PC-3 (cell line): Measurements from ENCODE around the gene COPG2. TPM values are rescaled to one million over a fixed set of nuclear protein-coding genes. Genes with fewer than 3 reads are reported as not detected.

ENCODE experiments used
- ATAC-seq: fragments of 200-7000 bp; cut with Tn5 transposase; 2 replicates; pipeline ENCODE4 v1.9.1; 2020; ENCODE audit warnings: mild to moderate bottlenecking, moderate library complexity
- BruUV-seq: library from RNA; stranded (reverse); fragments of 400-500 nt; replicated peaks from 2 replicates; lab custom pipeline; 2021; lab: Mats Ljungman, UMichigan
- CTCF ChIA-PET: fragments of 300-600 bp; sonication (Branson Sonifier 250); formaldehyde crosslinking; loops from one replicate; lab custom pipeline; 2022; ENCODE audit warnings: antibody characterized with exemption; lab: Charles Lee
- POLR2A ChIA-PET: fragments of 300-600 bp; sonication (Branson Sonifier 250); formaldehyde crosslinking; loops from one replicate; lab custom pipeline; 2022; ENCODE audit warnings: antibody characterized with exemption; ENCODE audit not compliant: unreplicated experiment; lab: Charles Lee
- DNase-seq: peaks from one replicate; pipeline ENCODE4 v3.0.0-alpha.2; 2015
- H2AFZ ChIP-seq: fragments of 300-600 bp; sonication (generic); 2 replicates; pipeline ENCODE4 v1.6.0; 2016; ENCODE audit warnings: antibody characterized with exemption, low read length
- H3F3A ChIP-seq: fragments of 300-600 bp; sonication (generic); one replicate; pipeline ENCODE4 v1.6.0; 2017; ENCODE audit warnings: antibody characterized with exemption, low read length, control low read depth, mild to moderate bottlenecking; ENCODE audit not compliant: unreplicated experiment
- H3K27ac ChIP-seq: fragments of 300-600 bp; sonication (generic); 2 replicates; pipeline ENCODE4 v1.5.1; 2016; ENCODE audit warnings: mild to moderate bottlenecking, low read length
- H3K27me3 ChIP-seq: fragments of 300-600 bp; sonication (generic); 2 replicates; pipeline ENCODE4 v1.6.1; 2016; ENCODE audit warnings: low read length, mixed read lengths
- H3K36me3 ChIP-seq: fragments of 300-600 bp; sonication (generic); 2 replicates; pipeline ENCODE4 v1.6.1; 2016; ENCODE audit warnings: low read depth, mixed run types, low read length, mixed read lengths
- H3K4me1 ChIP-seq: fragments of 300-600 bp; sonication (generic); 2 replicates; pipeline ENCODE4 v1.5.1; 2016; ENCODE audit warnings: low read length; ENCODE audit not compliant: insufficient read depth
- H3K4me2 ChIP-seq: fragments of 300-600 bp; sonication (generic); 2 replicates; pipeline ENCODE4 v1.6.0; 2016; ENCODE audit warnings: low read length
- H3K4me3 ChIP-seq: fragments of 300-600 bp; sonication (generic); 2 replicates; pipeline ENCODE4 v1.5.1; 2016; ENCODE audit warnings: mild to moderate bottlenecking, low read length, mixed read lengths
- H3K79me2 ChIP-seq: fragments of 300-600 bp; sonication (generic); 2 replicates; pipeline ENCODE4 v1.6.1; 2017; ENCODE audit warnings: low read length, mixed read lengths
- H3K9ac ChIP-seq: fragments of 300-600 bp; sonication (generic); 2 replicates; pipeline ENCODE4 v1.6.0; 2016; ENCODE audit warnings: mild to moderate bottlenecking, low read length
- H3K9me2 ChIP-seq: fragments of 300-600 bp; sonication (generic); replicated peaks from 2 replicates; pipeline ENCODE4 v1.6.1; 2016; ENCODE audit warnings: mixed run types, low read length, mixed read lengths
- H3K9me3 ChIP-seq: fragments of 300-600 bp; sonication (generic); 2 replicates; pipeline ENCODE4 v1.6.1; 2016; ENCODE audit warnings: low read length, mixed read lengths
- H4K20me1 ChIP-seq: fragments of 300-600 bp; sonication (generic); 2 replicates; pipeline ENCODE4 v1.6.1; 2016; ENCODE audit warnings: low read length, mixed read lengths
- EZH2 ChIP-seq: fragments of 300-600 bp; sonication (generic); IDR thresholded peaks from one replicate; pipeline ENCODE4 v1.6.1; 2017; ENCODE audit warnings: antibody characterized with exemption, mild to moderate bottlenecking, low read length; ENCODE audit not compliant: unreplicated experiment
- EZH2phosphoT487 ChIP-seq: fragments of 300-600 bp; sonication (generic); IDR thresholded peaks from 2 replicates; pipeline ENCODE4 v1.6.1; 2018; ENCODE audit warnings: mild to moderate bottlenecking, antibody characterized with exemption, low read length, borderline replicate concordance
- intact Hi-C: fragments of 100-400 bp; cut with micrococcal nuclease; formaldehyde crosslinking; loops from 2 replicates; pipeline ENCODE4 v1.9.0; 2023
- total RNA-seq: library from RNA; depleted of rRNA; stranded (reverse); fragments of >200 nt; gene quantifications from 2 replicates; pipeline ENCODE4 v1.2.3, GENCODE V29; 2014
- TF ChIP-seq, protein P1 (sequence below): fragments of 300-600 bp; sonication (generic); conservative IDR thresholded peaks from 2 replicates; pipeline ENCODE4 v1.5.1; 2017; ENCODE audit warnings: antibody characterized with exemption, low read depth, mild to moderate bottlenecking, low read length

COPG2 gene
- total RNA-seq, 1 experiment from 2014 or later, result 9.1 TPM

DNA sequence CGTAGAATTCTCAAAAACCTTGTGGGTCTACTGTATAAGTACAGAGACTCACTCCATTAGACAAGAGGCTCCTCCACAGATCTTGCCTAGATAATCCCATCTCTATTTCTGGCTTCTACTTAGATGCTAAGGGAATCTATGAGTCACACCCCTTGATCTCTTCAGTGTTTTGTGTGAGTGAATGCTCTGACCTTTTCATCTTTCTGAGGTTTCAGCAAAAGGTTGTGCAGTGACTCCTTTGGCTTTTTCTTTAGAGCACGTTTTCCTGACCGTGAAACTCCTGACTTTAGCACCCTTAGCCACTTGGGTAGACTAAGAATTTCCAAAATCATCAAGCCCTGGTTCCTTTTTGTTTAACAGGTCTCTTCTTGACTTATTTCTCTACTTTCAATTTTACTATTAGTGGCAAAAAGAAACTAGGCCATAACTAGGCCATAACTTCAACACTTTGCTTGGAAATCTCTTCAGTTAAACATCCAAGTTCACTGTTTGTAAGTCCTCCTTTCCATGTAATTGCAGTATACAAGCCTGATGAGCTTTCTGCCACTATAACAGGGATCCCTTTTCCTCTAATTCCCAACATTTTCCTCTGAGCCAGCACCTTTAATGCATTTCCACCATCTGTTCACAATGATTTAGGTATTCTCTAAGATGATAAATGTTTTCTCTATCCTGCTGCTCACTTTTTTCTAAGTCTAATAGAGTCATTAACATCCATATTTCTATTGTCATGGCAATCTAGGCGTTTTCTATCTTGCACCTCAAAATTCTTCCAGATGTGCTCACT, 19.4 kb downstream of the COPG2 start:
- no peaks in the 10 kb centered on the region for H4K20me1 ChIP-seq
- no peaks in the 10 kb centered on the region for H3K4me1 ChIP-seq
- no peak for ATAC-seq
- H3K9ac ChIP-seq, result no peak overlapping the region
- no peak for DNase-seq
- ChIA-PET POLR2A (no interaction called here), CTCF (no interaction called here)
- TF ChIP-seq, protein P1, sequence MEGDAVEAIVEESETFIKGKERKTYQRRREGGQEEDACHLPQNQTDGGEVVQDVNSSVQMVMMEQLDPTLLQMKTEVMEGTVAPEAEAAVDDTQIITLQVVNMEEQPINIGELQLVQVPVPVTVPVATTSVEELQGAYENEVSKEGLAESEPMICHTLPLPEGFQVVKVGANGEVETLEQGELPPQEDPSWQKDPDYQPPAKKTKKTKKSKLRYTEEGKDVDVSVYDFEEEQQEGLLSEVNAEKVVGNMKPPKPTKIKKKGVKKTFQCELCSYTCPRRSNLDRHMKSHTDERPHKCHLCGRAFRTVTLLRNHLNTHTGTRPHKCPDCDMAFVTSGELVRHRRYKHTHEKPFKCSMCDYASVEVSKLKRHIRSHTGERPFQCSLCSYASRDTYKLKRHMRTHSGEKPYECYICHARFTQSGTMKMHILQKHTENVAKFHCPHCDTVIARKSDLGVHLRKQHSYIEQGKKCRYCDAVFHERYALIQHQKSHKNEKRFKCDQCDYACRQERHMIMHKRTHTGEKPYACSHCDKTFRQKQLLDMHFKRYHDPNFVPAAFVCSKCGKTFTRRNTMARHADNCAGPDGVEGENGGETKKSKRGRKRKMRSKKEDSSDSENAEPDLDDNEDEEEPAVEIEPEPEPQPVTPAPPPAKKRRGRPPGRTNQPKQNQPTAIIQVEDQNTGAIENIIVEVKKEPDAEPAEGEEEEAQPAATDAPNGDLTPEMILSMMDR, result no peak
- TF ChIP-seq EZH2phosphoT487 (no peak), EZH2 (no peak)
- no peak overlapping the region for H3K4me3 ChIP-seq
- no peaks in the 10 kb centered on the region for H3F3A ChIP-seq
- intact Hi-C loops, result no loop called here
- no TSS peak for BruUV-seq
- no peaks in the 10 kb centered on the region for H3K79me2 ChIP-seq
- H2AFZ ChIP-seq, result no peak overlapping the region
- no peaks in the 10 kb centered on the region for H3K9me3 ChIP-seq
- H3K27me3 ChIP-seq, result no peaks in the 10 kb centered on the region
- H3K9me2 ChIP-seq, result no peaks in the 10 kb centered on the region
- H3K27ac ChIP-seq, result no peak overlapping the region
- H3K4me2 ChIP-seq, result no peak overlapping the region
- no peaks in the 10 kb centered on the region for H3K36me3 ChIP-seq

DNA sequence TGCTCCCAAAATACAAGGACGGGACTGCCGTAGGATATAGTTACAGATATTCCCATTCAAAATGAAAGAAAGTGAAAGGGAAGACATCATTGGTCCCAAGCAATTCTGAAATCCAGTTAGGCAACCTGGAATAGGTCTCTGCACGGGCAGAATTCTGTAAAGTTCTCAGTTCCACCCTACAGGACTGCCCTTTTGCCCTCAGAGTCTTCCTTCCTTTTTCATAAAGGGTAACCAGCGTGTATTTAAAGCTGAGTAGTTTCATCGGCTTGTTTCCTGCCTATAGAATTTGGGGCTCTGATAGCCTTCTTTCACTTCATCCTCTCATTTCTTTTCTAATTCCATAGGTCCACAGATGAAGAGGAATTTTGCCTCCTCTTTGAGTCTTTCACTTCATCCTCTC, 20.0 kb downstream of the COPG2 start:
- Histone ChIP-seq H3K9me3 (no peaks in the 10 kb centered on the region), H3K4me2 (no peak overlapping the region), H3K79me2 (no peaks in the 10 kb centered on the region), H3K36me3 (no peaks in the 10 kb centered on the region), H3K4me1 (no peaks in the 10 kb centered on the region), H3K27me3 (no peaks in the 10 kb centered on the region), H3K9ac (no peak overlapping the region), H3K9me2 (no peaks in the 10 kb centered on the region), H3K4me3 (no peak overlapping the region), H4K20me1 (no peaks in the 10 kb centered on the region), H2AFZ (no peak overlapping the region), H3F3A (no peaks in the 10 kb centered on the region), H3K27ac (no peak overlapping the region)
- intact Hi-C loops, result no loop called here
- no TSS peak for BruUV-seq
- no peak for ATAC-seq
- ChIA-PET CTCF (no interaction called here), POLR2A (no interaction called here)
- no peak for DNase-seq
- TF ChIP-seq EZH2phosphoT487 (no peak), EZH2 (no peak)
- TF ChIP-seq, protein P1, result no peak

DNA sequence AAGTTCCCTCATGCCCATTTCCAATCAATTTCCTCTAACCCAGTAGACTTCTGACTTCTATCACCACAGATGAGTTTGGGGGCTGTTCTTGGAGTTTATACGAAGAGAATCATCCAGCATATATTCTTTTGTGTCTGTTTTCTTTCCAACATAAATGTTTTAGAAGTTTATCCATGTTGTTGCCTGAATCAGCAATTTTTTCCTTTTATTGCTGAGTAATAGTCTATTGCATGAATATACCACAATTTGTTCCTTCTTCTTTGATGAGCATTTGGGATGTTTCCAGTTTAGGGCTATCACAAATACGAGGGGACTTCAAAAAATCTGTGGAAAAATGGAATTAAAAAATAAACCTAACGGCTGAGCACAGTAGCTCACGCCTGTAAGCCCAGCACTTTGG, 26.2 kb downstream of the COPG2 start:
- ATAC-seq (no peak), DNase-seq (no peak)
- no peaks in the 10 kb centered on the region for H3K9me2 ChIP-seq
- intact Hi-C loops, result no loop called here
- no peak overlapping the region for H3K9ac ChIP-seq
- no peak overlapping the region for H3K4me2 ChIP-seq
- no peaks in the 10 kb centered on the region for H3K9me3 ChIP-seq
- no peak overlapping the region for H2AFZ ChIP-seq
- no peaks in the 10 kb centered on the region for H3F3A ChIP-seq
- BruUV-seq, result no TSS peak
- TF ChIP-seq, protein P1, result no peak
- TF ChIP-seq EZH2phosphoT487, result no peak
- no peak for TF ChIP-seq EZH2
- no peaks in the 10 kb centered on the region for H3K4me1 ChIP-seq
- no peaks in the 10 kb centered on the region for H3K27me3 ChIP-seq
- H3K36me3 ChIP-seq, result no peaks in the 10 kb centered on the region
- no peak overlapping the region for H3K27ac ChIP-seq
- CTCF ChIA-PET, result no interaction called here
- H3K79me2 ChIP-seq, result no peaks in the 10 kb centered on the region
- H4K20me1 ChIP-seq, result no peaks in the 10 kb centered on the region
- POLR2A ChIA-PET, result no interaction called here
- H3K4me3 ChIP-seq, result no peak overlapping the region
